Smooth muscle cell (in vitro differentiated cells): ENCODE data around the gene SHB. TPM values are rescaled to one million over a fixed set of nuclear protein-coding genes. Genes with fewer than 3 reads are reported as not detected.

Source experiments
- DNase-seq: peaks from one replicate; lab custom pipeline; 2025; ENCODE audit not compliant: unreplicated experiment; lab: John Stamatoyannopoulos, UW
- H2AFZ ChIP-seq: fragments of 200-600 bp; sonication (generic); 2 replicates; pipeline ENCODE4 v1.6.0; 2016; ENCODE audit warnings: antibody characterized with exemption, low read depth, mild to moderate bottlenecking
- H3F3A ChIP-seq: fragments of 200-600 bp; sonication (generic); 2 replicates; pipeline ENCODE4 v1.6.0; 2017; ENCODE audit warnings: antibody characterized with exemption, low read depth
- H3K27ac ChIP-seq: fragments of 200-600 bp; sonication (generic); 2 replicates; pipeline ENCODE4 v1.5.1; 2016; ENCODE audit warnings: low read depth, mild to moderate bottlenecking
- H3K27me3 ChIP-seq: fragments of 200-600 bp; sonication (generic); 2 replicates; pipeline ENCODE4 v1.6.1; 2016; ENCODE audit warnings: low read depth, mild to moderate bottlenecking
- H3K36me3 ChIP-seq: fragments of 200-600 bp; sonication (generic); 2 replicates; pipeline ENCODE4 v1.5.1; 2016; ENCODE audit warnings: low read depth
- H3K4me1 ChIP-seq: fragments of 200-600 bp; sonication (generic); 2 replicates; pipeline ENCODE4 v1.5.1; 2016; ENCODE audit warnings: low read depth
- H3K4me2 ChIP-seq: fragments of 200-600 bp; sonication (generic); 2 replicates; pipeline ENCODE4 v1.6.0; 2016; ENCODE audit warnings: mild to moderate bottlenecking
- H3K4me3 ChIP-seq: fragments of 200-600 bp; sonication (generic); 2 replicates; pipeline ENCODE4 v1.5.1; 2016; ENCODE audit warnings: mild to moderate bottlenecking
- H3K79me2 ChIP-seq: fragments of 200-600 bp; sonication (generic); 2 replicates; pipeline ENCODE4 v1.6.0; 2016; ENCODE audit warnings: low read depth, mild to moderate bottlenecking
- H3K9ac ChIP-seq: fragments of 200-600 bp; sonication (generic); 2 replicates; pipeline ENCODE4 v1.6.0; 2016; ENCODE audit warnings: low read depth
- H3K9me3 ChIP-seq: fragments of 200-600 bp; sonication (generic); replicated peaks from 2 replicates; pipeline ENCODE4 v1.5.1; 2016; ENCODE audit warnings: low read depth
- H4K20me1 ChIP-seq: fragments of 200-600 bp; sonication (generic); 2 replicates; pipeline ENCODE4 v1.6.0; 2016; ENCODE audit warnings: low read depth
- CTCF ChIP-seq: fragments of 200-600 bp; sonication (generic); IDR thresholded peaks from 2 replicates; pipeline ENCODE4 v1.5.1; 2017; ENCODE audit warnings: borderline replicate concordance, mild to moderate bottlenecking, antibody characterized with exemption; ENCODE audit not compliant: insufficient read depth, poor library complexity, severe bottlenecking
- WGBS: methylation state at CpG from one replicate; pipeline ENCODE4 v1.1.7; 2016; ENCODE audit warnings: low lambda C conversion rate; 5-methylcytosine and 5-hydroxymethylcytosine counted together
- polyA plus RNA-seq: library from polyadenylated mRNA; unstranded; fragments of >200 nt; fragmentation: Nextera tagmentation; extraction: Ambion mirVana; gene quantifications from 2 replicates; pipeline ENCODE4 v1.2.1, GENCODE V29; 2016
- total RNA-seq: library from RNA; depleted of rRNA; stranded (reverse); fragments of >200 nt; gene quantifications from 2 replicates; pipeline ENCODE4 v1.2.3, GENCODE V29; 2014

SHB gene
- total and polyA plus RNA-seq, 2 experiments from 2014 or later = 16.4 to 32.4 TPM

GRCh38 chr9:37918665-37919170 lies 150.3 kb downstream of the SHB start:
- Histone ChIP-seq H3K4me1 (peaks cover 36% of the 10 kb centered on the region), H3K27me3 (no peaks in the 10 kb centered on the region), H3K4me3 (no peak overlapping the region), H2AFZ (no peak overlapping the region), H3K4me2 (no peak overlapping the region), H3K9ac (no peak overlapping the region), H3K36me3 (peaks cover 3% of the 10 kb centered on the region), H3F3A (no peaks in the 10 kb centered on the region), H3K27ac (no peak overlapping the region), H3K9me3 (no peaks in the 10 kb centered on the region), H3K79me2 (no peaks in the 10 kb centered on the region), H4K20me1 (no peaks in the 10 kb centered on the region)
- TF ChIP-seq CTCF = no peak
- no peak for DNase-seq
- 86% methylated on average over 6 of the region's 6 CpGs for WGBS

DNA sequence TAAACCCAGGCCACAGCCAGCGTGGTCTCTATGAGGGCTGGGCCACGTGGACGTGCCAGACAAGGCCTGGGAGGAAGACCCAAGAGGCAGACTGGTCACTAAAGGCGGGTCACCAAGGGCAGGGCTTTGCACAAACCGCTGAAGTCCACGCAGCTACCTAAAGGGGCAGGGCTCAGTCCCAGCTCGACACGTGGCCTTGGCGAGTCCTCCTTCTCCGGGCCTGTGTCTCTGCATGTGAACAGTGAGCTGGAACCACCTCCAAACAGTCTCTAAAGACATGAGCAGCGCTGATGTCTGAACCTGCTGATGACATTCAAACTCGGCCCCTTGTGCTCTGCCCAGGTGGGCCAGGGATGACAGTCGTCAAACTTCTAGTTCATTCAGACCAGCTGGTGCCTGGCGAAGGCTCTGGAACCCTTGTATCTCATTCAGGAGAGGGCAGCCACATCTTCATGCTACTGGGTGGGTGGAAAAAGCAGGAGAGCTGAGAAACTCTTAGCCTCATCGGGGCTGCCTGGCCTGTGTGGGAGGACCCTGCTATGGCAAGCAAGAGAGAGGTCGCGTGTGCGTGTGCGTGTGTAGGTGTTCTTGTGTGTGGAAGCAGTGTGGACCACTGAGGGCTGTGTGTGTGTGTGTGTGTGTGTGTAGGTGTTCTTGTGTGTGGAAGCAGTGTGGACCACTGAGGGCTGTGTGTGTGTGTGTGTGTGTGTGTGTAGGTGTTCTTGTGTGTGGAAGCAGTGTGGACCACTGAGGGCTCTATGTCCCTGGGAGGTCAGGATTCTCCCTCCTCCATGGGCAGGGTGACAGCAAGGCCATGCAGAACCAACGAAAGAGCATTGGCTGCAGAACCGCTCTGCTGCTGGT lies 151.0 kb downstream of the SHB start:
- Histone ChIP-seq H3K27ac (no peak overlapping the region), H3K4me2 (no peak overlapping the region), H3K27me3 (no peaks in the 10 kb centered on the region), H3K79me2 (no peaks in the 10 kb centered on the region), H2AFZ (no peak overlapping the region), H4K20me1 (no peaks in the 10 kb centered on the region), H3K4me1 (peaks cover 33% of the 10 kb centered on the region), H3K9me3 (no peaks in the 10 kb centered on the region), H3K9ac (no peak overlapping the region), H3K4me3 (no peak overlapping the region), H3K36me3 (peaks cover 3% of the 10 kb centered on the region), H3F3A (no peaks in the 10 kb centered on the region)
- no peak for TF ChIP-seq CTCF
- WGBS = 88% methylated on average over 21 of the region's 21 CpGs
- DNase-seq = no peak

DNA sequence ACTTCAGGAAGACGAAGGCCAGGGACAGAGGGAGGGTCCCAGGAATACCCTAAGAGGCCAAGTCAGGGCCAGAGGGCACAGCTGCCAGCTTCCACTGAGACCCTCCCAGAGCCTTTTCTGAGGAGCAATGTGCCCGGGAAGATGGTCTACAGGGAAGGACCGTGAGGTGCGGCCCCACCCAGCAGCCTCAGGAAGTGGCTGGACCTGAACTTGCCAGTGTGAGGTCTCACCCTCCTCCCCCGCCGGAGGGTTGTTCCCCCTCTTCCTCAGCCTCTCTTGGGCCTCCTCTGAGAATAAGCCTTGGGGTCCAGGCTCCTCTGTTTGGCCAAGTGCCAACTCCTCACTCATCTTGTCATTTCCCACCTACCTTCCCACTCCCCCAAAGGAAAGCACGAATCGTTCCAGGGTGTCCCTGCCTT lies 151.7 kb downstream of the SHB start:
- TF ChIP-seq CTCF = no peak
- H4K20me1 ChIP-seq = no peaks in the 10 kb centered on the region
- no peaks in the 10 kb centered on the region for H3K79me2 ChIP-seq
- H3K9me3 ChIP-seq = no peaks in the 10 kb centered on the region
- H2AFZ ChIP-seq = no peak overlapping the region
- no peaks in the 10 kb centered on the region for H3F3A ChIP-seq
- DNase-seq = no peak
- no peak overlapping the region for H3K27ac ChIP-seq
- H3K4me3 ChIP-seq = no peak overlapping the region
- H3K27me3 ChIP-seq = no peaks in the 10 kb centered on the region
- 96% methylated on average over 8 of the region's 8 CpGs for WGBS
- peaks cover 3% of the 10 kb centered on the region for H3K36me3 ChIP-seq
- H3K9ac ChIP-seq = no peak overlapping the region
- no peak overlapping the region for H3K4me2 ChIP-seq
- H3K4me1 ChIP-seq = peaks cover 26% of the 10 kb centered on the region
